GM19240 (cell line): ENCODE data around the gene ETV7.
"Not testable (repeated sequence)": the region's sequence is repeated elsewhere in the genome, so short reads cannot be mapped to it uniquely, and the experiment has no call there.

Experiments
- DNase-seq: peaks from one replicate; pipeline ENCODE4 v3.0.0; 2011; ENCODE audit warnings: low spot score; ENCODE audit not compliant: insufficient read length

The ETV7 gene

DNA sequence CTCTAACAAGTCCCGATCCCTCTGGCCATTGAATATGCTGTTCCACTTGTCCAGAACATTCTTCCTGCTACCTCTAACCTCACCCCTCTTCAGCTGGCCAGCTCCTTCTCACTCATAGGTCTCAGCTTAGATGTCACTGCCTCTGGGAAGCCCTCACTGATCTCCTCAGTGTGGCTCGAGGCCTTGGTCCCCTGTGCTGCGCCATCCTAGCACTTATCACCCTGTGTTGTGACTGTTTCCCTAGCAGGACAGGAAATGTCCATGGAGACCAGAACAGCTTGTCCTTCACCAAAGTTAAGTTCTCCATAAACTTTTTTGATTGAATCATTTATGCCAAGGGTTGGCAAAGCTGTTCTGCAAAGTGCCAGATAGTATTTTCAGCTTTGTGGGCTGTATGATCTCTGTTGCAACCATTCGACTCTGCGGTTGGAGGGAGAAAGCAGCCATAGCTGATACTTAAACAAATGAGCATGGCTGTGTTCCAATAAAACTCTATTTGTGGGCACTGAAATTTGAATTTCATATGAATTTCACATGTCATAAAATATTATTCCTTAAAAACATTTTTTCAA is 44.3 kb downstream of the ETV7 start:
- no peak for DNase-seq

DNA sequence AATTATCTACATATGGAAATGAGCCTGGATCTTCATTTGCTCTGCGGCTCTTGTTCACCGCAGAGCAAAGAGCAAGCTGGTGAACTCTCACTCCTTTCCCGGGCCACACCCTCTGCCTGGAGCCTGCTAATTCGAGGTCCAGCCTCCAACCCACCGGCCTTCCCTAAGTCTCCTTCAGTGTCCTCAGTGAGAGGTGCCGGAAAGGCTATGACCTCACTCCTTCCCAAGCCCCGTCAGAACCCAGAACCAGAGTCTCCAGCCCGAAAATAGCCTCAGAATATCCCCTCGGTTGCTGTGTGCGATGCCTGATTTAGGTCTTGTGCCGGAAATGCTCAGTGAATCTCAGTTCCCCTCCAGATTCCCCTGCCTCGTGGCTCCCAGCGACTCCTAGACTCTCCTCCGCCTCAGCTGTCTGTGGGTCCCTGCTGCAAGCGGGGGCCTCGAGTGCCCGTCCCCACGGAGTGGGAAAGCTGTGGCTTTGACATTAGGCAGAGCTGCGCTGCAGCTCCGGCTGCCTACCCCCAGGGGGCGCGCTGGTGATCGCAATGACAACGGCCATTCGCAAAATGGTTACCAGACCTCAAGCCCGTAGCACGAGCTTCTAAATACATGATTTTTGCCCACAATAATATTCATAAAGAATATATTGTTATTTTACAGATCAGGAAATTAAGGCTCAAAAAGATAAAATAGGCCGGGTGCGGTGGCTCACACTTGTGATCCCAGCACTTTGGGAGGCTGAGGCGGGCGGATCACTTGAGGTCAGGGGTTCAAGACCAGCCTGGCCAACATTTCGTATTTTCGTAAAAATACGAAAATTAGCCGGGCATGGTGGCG is 46.6 kb downstream of the ETV7 start:
- DNase-seq = peak; percentile 67

DNA sequence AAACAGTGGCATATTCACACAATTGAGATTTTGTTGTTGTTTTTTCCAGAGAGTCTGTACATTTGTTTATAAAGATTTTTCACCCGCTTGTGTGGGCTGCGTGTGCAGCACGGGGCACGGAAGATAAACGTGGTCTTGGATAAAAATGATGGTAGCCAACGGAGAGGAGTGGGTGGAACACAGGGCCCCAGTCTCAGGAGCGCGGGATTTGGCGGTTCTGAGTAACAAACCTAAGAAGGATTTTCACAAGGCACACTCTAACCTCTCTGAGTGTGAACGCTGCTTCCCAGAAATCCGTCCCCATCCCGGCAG is 47.2 kb downstream of the ETV7 start:
- DNase-seq = no peak

DNA sequence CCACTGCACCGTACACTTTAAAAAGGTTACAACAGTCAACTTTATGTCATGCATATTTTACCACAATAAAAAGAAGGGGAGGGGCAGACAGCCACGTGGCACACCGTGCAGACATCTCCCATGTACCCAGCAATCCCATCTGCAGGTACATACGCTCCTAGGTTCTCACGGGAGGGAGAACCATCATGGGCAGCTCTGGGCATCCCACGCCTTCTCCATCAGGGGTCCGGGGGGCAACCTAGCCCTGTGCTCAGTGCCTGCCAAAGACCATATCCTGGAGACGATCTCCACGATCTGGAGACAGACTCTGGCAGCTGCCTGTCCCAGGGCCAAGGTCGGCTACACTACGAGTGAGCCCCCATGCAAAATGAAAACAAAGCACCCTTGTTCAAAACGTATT is 48.3 kb downstream of the ETV7 start:
- no peak for DNase-seq

DNA sequence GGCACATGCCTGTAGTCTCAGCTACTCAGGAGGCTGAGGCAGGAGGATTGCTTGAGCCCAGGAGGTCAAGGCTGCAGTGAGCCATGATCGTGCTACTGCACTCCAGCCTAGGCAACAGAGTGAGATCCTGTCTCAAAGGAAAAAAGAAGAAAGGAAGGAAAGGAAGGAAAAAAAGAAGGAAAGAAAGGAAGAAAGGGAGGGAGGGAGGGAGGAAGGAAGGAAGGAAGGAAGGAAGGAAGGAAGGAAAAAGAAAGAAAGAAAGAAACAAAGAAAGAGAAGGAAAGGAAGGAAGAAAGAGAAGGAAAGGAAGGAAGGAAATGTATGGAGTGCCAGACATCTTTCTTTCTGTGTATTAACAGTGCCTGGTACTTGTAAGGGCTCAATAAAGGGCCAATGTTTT is 49.2 kb downstream of the ETV7 start:
- not testable (repeated sequence) for DNase-seq

DNA sequence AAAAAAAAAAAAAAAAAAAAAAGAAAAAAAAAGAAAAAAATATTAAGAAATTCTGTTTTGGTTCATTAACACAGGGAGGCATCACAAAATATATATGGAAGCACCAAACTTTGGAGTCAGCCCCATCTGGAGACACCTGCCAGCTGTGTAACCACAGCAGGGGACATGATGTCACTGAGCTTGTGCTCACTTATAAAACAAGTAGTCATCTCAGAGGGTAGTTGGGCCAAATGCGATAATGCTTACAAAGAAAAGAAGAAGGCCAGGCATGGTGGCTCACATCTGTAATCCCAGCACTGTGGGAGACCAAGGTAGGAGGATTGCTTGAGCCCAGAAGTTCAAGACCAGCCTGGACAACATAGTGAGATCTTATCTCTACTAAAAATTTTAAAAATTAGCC is 49.7 kb downstream of the ETV7 start:
- no peak for DNase-seq

DNA sequence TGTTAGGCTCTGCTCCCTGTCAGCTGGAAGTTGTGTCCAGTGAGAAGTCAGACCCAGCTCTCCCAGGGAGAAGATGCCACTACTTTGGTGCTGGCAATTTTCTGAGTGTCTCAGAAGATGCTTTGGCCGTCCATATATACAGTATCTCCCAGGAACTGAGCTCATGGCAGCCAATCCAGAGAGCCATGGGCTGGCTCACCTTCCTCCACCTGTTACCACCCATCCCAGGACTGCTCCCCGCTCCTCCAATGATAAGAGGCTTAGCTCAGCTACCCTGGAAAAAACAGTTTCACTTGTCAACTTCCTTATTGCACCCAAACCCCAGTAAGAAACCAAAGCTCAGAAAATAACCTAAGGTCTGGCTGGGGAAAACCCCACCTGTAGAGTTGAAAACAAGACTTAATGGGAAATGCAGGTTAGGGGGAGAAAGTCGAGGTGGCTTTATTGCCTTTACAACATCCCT is 50.7 kb downstream of the ETV7 start, which contains the start of gene BNIP5:
Gene BNIP5 (minus strand): TSS at position 110 of the 463 bp plus-strand sequence. CDS start 6,198 bp downstream, outside the sequence.
- DNase-seq = no peak

DNA sequence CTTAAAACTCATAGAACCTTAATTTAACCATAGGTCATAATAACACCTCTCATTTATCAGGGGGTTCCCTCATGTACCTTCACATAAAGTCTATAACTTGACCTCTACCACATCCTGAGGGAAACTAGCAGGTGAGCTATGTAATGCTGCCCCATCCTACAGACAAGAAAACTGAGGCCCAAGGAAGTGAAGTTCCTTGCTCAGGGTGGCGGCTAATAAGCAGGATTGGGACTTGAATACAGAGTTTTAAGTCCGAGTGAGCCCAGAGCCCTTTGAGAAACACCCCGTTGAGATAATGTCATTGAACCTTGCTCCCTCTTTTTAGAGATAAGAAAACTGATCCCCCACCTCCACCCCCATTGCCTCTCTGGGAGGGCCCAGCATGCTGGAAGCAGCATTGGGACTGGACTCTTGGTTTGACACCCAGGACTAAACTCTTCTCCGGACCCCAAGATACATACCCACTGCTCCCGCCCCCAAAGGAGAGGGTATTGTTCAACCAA is 51.2 kb downstream of the ETV7 start:
- DNase-seq = no peak

DNA sequence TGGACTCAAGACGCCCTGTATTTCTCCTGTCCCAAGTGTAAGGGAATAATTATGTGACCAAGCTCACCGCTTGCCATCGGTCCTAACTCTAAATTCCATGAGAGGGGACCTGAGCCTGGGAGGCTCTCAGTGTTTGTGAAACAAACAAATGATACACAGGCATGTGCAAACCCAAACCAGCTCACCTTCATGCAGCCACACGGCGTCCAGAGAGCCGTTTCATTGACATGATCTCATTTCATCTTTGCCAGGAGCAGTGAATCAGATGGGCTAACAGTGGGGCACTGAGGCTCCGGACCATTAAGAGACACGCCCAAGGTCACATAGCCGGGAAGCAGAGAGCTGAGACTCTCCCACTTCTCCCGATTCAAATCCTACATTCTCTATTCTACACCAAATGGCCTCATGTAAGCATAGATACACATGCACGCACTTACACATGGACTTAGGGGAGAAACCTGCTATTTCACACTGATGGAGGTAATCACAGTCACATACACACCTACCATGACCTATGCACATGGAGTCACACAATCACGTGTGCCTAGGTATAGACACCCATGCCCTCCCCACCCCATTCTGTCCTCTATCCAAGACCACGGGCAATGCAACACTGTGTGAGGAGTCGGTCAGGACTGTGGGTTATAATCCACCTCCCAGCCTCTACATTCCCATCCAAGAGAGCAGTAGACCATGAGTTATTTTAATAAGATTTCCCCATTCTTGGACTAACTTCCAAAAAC is 51.8 kb downstream of the ETV7 start:
- DNase-seq = no peak

DNA sequence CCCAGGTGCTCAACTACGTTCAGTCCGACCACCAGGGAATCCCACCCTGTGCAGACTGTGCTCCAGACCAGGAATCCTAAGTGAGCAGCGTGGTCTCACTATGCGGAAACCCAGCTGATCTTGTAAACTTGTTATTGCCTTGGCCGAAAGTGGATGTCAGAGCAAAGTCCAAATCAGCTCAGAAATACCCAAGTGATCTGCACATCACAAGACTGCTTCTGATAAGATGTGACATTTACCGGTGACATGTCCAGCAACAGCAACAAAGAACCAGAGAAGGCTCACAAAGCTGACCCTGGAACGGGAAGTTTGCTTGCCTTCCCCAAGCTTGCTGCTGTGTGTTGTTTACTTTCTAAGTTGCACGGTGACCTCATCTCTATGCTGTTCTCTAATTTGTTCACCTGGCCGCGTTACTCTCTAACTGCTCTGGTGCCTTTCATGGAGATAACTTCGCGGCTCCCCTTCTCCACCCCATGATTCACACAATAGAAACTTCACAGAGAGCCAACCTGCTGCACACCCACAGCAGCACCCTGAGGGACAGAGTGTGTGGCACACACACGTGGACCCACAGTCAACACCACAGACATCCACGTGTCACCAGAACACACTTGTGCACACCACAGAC is 52.5 kb downstream of the ETV7 start:
- DNase-seq = no peak

DNA sequence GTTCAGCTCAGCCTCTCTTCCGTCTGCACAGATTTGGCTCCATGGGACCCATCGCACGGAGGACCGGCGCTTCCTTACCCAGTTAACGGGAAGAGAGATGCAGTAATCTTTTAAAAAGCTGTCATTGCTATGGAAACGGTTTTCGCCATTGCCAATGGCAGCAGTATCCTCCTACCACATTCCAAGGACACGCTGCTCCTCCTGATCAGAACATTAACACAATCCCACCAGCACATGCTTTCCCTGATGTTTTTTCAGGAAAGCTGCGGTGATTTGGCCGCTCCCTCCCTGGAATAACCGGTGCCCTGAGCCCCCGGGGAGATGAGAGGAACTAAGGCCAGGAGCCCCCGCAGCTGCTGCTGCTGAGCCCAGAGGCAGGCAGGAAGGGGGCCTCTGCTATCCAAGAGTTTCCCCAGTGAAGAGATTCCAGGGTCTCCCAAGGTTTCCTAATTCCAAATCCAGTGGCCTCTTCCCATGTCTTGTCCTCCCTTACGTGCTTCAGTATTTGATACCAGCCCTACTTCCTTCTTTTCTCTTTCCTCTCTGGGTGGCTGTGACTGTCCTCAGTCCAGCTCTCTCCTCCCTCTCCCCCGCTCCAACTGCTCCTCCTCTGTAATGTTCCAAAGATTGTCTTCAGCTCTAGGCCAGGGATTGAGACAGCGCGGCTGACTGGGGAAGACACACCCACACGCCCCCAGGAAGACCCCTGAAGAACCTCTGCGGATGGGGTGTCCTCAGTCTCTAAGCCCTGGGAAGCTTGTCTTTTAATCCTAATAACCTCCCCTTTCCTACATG is 53.3 kb downstream of the ETV7 start:
- no peak for DNase-seq

DNA sequence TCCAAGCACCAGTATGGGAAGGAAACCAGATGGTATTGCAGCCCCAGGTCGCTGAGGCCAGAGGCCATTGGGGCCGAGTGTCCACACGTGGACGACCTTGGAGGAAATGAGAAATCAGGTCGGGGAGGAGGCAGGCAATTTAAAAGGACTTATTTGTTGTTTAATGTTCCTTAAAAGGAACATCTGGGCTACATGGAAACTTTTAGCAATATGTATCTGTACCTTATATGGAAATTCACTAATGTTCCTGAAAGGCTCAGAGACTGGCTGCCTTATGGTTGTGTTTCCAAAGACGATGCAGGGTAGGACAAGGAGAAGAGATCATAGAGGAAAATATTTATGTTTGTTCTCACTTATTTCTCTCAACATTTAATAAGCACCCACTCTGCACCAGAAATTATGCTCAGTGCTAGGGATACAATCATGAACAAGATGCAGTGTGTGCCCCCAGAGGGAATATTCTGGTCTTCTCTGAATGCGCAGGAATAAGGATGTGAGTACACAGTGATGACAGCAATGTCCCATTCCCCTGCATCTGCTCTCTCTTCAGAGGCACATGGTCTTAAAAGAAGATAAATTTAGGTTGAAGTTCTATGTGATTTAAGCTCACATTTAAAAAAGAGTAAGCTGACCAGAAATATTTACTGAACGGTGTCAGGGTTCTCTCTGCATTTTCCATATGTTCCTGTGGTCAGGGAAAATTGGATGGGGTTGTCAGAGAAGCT is 54.1 kb downstream of the ETV7 start:
- DNase-seq = no peak

DNA sequence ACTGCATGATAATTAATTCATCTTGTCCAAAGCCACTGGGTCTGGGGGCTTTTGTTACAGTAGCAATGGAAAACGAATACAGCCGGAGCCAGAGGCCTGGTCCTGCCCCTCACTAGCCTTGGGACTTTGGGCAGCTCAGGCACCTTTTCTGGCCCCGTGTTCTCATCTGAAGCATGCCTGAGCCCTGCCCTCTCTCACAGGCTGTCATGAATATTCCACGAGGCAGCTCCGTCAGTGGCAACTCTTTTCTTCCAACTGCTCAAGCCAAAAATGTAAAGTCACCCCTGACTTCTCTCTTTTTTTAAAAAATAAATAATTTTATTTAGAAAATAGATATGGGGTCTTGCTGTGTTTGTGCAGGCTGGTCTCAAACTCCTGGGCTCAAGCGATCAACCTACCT is 56.1 kb downstream of the ETV7 start:
- DNase-seq = no peak

DNA sequence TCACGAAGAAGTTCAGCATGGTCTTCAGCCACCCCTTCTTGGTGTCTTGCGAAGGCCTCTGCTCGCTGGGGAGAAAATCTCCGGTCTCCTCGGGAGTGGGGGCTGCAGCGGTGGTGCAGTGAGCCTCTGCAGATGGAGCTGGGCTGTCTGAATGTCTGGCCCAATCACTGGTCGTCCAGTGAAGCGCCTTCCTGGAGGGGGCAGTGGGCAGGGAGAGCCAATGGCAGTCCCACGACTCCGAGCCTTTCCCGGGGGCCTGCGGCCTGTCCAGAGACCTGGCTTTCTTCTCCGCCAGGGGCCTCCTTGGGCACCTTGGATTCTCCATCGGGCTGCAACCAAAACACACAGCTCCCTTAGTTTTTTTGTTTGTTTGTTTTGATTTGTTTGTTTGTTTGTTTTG is 57.1 kb downstream of the ETV7 start:
- DNase-seq = no peak

DNA sequence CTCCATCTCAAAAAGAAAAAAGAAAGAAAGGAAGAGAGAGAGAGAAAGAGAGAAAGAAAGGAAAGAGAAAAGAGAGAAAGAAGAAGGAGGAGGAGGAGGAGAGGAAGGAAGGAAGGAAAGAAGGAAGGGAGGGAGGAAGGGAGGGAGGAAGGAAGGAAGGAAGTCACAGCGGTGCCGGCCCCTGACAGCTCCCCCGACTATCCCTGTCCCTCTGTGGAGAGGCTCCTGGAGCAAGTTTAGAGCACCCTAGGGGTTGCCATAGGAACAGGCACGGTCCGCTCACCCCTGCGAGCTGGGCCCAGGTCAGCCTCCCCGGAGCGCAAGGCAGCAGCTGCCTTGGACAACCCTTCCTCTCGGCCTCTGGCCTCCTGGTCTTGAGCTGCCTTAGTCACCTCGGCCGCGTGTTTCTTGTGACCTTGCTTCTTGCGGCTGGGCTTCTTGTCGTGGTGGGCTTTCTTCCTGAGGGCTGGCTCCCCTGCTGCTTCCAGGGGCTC is 57.6 kb downstream of the ETV7 start:
- no peak for DNase-seq

DNA sequence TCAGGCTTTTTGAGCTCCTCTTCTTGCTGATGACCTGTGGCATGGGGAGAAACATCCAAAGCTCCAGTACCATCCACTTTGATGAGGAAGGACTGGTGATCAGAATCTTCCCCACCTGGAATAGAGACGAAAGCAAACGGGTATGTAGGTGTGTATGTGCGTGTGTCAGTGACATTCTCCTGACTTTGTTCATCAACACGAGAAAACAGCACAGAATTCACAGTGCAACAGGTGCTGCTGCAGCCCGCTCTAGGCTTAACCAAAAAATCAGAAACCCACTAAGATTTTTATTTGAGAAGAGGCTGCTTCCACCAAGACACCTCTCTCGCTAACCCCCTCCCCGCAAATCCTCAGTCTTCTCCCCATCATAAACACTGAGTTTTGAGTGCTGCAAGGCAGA is 58.9 kb downstream of the ETV7 start:
- no peak for DNase-seq

DNA sequence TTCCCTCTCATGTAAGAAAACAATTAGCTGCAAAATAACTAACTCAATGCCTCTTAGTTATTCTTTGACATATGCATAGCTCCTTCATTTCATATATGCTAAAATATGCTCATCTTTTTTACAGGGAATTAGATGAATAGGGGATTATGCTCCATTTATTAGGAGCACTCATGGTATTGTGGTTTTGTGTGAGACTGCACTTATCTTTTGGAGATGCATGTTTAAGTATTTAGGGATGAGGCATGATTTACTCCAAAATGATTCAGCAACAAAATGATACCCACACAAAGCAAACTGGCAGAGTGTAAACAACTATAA is 59.6 kb downstream of the ETV7 start:
- DNase-seq = no peak

DNA sequence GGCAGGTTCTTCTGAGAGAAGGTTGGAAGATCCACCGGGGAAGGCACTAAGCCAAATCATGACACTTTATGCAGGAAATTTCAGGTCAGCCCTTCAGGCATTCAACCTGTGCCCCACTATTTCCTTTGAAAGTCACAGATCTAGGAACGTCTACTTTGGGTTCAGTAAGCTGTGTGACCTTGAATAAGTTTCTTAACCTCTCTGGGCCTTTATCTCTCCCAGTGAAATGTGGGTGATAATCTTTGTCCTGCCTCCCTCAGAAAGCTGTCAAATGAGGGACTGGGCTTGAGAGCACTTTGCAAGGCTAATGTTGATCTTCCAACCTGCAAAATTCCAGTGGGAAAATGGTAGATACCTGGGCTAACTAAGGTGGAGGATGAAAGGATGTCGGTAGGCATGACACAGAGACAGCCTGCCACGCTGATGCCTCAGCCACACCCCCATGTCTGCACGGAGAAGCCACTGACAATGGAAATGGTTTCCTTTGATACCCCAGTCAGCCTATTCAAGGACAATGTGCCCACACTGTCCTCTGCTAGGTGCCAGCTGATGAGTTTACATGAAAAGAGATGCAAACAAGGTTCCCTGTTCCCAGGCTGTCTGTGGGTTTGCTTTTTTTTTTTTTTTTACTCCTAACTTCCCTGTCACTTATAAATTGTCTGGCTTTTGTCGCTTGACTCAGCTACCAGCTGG is 60.1 kb downstream of the ETV7 start:
- no peak for DNase-seq

DNA sequence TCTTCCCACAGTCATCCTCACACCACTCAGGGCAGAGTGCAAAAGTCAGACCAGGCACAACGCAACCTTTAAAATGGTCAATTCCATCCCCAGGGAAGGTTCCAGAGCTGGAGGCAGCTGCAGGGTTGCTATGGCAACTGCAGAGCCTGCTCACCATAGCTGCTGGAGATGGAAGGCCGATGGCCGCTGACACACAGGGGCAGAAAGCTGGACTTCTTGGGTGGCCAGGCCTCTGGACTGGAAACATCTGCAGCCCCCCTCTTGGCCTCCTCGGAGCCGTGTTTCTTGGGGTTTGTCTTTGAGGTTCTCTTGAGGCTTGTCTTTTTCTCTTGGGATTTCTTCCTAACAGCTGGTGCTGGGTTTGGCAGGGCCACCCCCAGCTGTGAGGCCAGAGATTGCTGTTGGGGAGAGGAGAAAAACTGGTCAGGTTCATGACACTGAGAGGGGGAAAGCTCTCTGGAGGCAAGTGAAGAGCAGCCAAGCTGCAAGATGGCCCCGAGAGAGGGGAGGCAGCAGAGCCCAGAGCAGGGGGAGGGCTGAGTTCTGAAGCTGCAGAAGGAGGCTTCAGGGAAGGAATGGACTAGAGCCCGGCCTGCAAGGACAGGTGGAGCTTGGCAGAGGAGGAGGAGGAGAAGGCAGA is 61.0 kb downstream of the ETV7 start:
- DNase-seq = no peak
